Neural progenitor cell (in vitro differentiated cells): ENCODE results near the gene KRTDAP.

Experiments used
- CTCF ChIP-seq: fragments of 200-600 bp; sonication (generic); IDR thresholded peaks from 2 replicates; pipeline ENCODE4 v1.5.1; 2017; ENCODE audit warnings: antibody characterized with exemption, mild to moderate bottlenecking
- EZH2 ChIP-seq: fragments of 200-600 bp; sonication (generic); IDR thresholded peaks from 2 replicates; pipeline ENCODE4 v1.6.1; 2017; ENCODE audit warnings: antibody characterized with exemption, mild to moderate bottlenecking, moderate library complexity

- TF ChIP-seq CTCF = no peak
- TF ChIP-seq EZH2 = no peak
Observed at GRCh38 chr19:35462476-35462953, 27.7 kb downstream of the KRTDAP start.
